Measurements from ENCODE around the gene DDAH1.

GRCh38 chr1:85440612-85441011 lies 24.3 kb downstream of the DDAH1 start:
- no peak for TF ChIP-seq CTCF (conservative IDR thresholded peaks at IDR 0.05; ENCODE audit: low read depth in 2 of 2)
- TF ChIP-seq EZH2 (IDR thresholded peaks at IDR 0.05; ENCODE audit: low read depth, unreplicated experiment): no peak
- no peak for TF ChIP-seq ETS1 (IDR thresholded peaks at IDR 0.05)
- no peak for TF ChIP-seq JUNB (IDR thresholded peaks at IDR 0.05; ENCODE audit: unreplicated experiment)
- no peak for TF ChIP-seq EZH2phosphoT487 (IDR thresholded peaks at IDR 0.05; ENCODE audit: unreplicated experiment)
- no peak for TF ChIP-seq ZNF114 (CRISPR knock-in tag; IDR thresholded peaks at IDR 0.05)
- no peak for TF ChIP-seq STAT1 (IDR thresholded peaks at IDR 0.05; ENCODE audit: unreplicated experiment)
- no peak for TF ChIP-seq REST (IDR thresholded peaks at IDR 0.05; ENCODE audit: unreplicated experiment)

All from GM23338 (cell line).